Hepatocyte (in vitro differentiated cells): ENCODE data around the gene ECHDC3. TPM values are rescaled to one million over a fixed set of nuclear protein-coding genes. Genes with fewer than 3 reads are reported as not detected.

Experiments used
- DNase-seq: peaks from one replicate; pipeline ENCODE4 v3.0.0-alpha.2; 2016; ENCODE audit warnings: low spot score
- H2AFZ ChIP-seq: fragments of 200-600 bp; sonication (generic); 2 replicates; pipeline ENCODE4 v1.6.0; 2016; ENCODE audit warnings: antibody characterized with exemption, mild to moderate bottlenecking
- H3K27ac ChIP-seq: fragments of 200-600 bp; sonication (generic); 2 replicates; pipeline ENCODE4 v1.5.1; 2016; ENCODE audit warnings: mild to moderate bottlenecking
- H3K27me3 ChIP-seq: fragments of 200-600 bp; sonication (generic); 2 replicates; pipeline ENCODE4 v1.6.1; 2016
- H3K36me3 ChIP-seq: fragments of 200-600 bp; sonication (generic); replicated peaks from 2 replicates; pipeline ENCODE4 v1.5.1; 2016; ENCODE audit warnings: low read depth; ENCODE audit not compliant: insufficient read depth
- H3K4me1 ChIP-seq: fragments of 200-600 bp; sonication (generic); 2 replicates; pipeline ENCODE4 v1.5.1; 2016; ENCODE audit warnings: mild to moderate bottlenecking, moderate library complexity; ENCODE audit not compliant: insufficient read depth
- H3K4me2 ChIP-seq: fragments of 200-600 bp; sonication (generic); 2 replicates; pipeline ENCODE4 v1.6.0; 2016
- H3K4me3 ChIP-seq: fragments of 200-600 bp; sonication (generic); 2 replicates; pipeline ENCODE4 v1.5.1; 2016; ENCODE audit warnings: mild to moderate bottlenecking
- H3K79me2 ChIP-seq: fragments of 200-600 bp; sonication (generic); 2 replicates; pipeline ENCODE4 v1.6.0; 2017; ENCODE audit warnings: mild to moderate bottlenecking
- H3K9me2 ChIP-seq: fragments of 200-600 bp; sonication (generic); replicated peaks from 2 replicates; pipeline ENCODE4 v1.6.0; 2017; ENCODE audit warnings: mild to moderate bottlenecking; ENCODE audit not compliant: insufficient read depth
- H3K9me3 ChIP-seq: fragments of 200-600 bp; sonication (generic); 2 replicates; pipeline ENCODE4 v1.5.1; 2016; ENCODE audit warnings: low read depth, mild to moderate bottlenecking
- H4K20me1 ChIP-seq: fragments of 200-600 bp; sonication (generic); 2 replicates; pipeline ENCODE4 v1.6.0; 2016; ENCODE audit warnings: mild to moderate bottlenecking; ENCODE audit not compliant: insufficient read depth, poor library complexity, severe bottlenecking
- EZH2 ChIP-seq: fragments of 200-600 bp; sonication (generic); IDR thresholded peaks from 2 replicates; pipeline ENCODE4 v1.6.1; 2016; ENCODE audit warnings: antibody characterized with exemption, mild to moderate bottlenecking, borderline replicate concordance
- EZH2phosphoT487 ChIP-seq: fragments of 200-600 bp; sonication (generic); IDR thresholded peaks from one replicate; pipeline ENCODE4 v1.6.1; 2018; ENCODE audit warnings: antibody characterized with exemption, mild to moderate bottlenecking, low read depth, moderate library complexity; ENCODE audit not compliant: unreplicated experiment, severe bottlenecking
- WGBS: methylation state at CpG from one replicate; pipeline ENCODE4 v1.1.6; 2016; ENCODE audit warnings: low lambda C conversion rate; ENCODE audit errors: missing lambda C conversion rate; 5-methylcytosine and 5-hydroxymethylcytosine counted together
- polyA plus RNA-seq: library from polyadenylated mRNA; unstranded; fragments of >200 nt; fragmentation: Nextera tagmentation; extraction: Ambion mirVana; gene quantifications from 2 replicates; pipeline ENCODE4 v1.2.1, GENCODE V29; 2016
- total RNA-seq: library from RNA; depleted of rRNA; stranded (reverse); fragments of >200 nt; gene quantifications from 2 replicates; pipeline ENCODE4 v1.2.3, GENCODE V29; 2014
- TF ChIP-seq, protein P1 (sequence below): fragments of 200-600 bp; sonication (generic); IDR thresholded peaks from 2 replicates; pipeline ENCODE4 v1.5.1; 2016; ENCODE audit warnings: antibody characterized with exemption, mild to moderate bottlenecking; ENCODE audit not compliant: poor library complexity

ECHDC3 gene
- total and polyA plus RNA-seq, 2 experiments from 2014 or later = 13.2 to 14.8 TPM

- Histone ChIP-seq H3K4me1 (peaks cover 11% of the 10 kb centered on the region), H3K9me3 (no peaks in the 10 kb centered on the region), H3K36me3 (no peaks in the 10 kb centered on the region), H3K4me3 (no peak overlapping the region), H4K20me1 (no peaks in the 10 kb centered on the region), H3K27me3 (no peaks in the 10 kb centered on the region), H3K4me2 (peak overlapping the region; percentile 46), H3K27ac (peak overlapping the region; percentile 97), H3K9me2 (no peaks in the 10 kb centered on the region), H2AFZ (peak overlapping the region; percentile 5), H3K79me2 (no peaks in the 10 kb centered on the region)
- peak; percentile 65 for DNase-seq
- 63% methylated on average over 12 of the region's 12 CpGs for whole genome bisulfite sequencing
- no peak for TF ChIP-seq EZH2
- TF ChIP-seq, protein P1, sequence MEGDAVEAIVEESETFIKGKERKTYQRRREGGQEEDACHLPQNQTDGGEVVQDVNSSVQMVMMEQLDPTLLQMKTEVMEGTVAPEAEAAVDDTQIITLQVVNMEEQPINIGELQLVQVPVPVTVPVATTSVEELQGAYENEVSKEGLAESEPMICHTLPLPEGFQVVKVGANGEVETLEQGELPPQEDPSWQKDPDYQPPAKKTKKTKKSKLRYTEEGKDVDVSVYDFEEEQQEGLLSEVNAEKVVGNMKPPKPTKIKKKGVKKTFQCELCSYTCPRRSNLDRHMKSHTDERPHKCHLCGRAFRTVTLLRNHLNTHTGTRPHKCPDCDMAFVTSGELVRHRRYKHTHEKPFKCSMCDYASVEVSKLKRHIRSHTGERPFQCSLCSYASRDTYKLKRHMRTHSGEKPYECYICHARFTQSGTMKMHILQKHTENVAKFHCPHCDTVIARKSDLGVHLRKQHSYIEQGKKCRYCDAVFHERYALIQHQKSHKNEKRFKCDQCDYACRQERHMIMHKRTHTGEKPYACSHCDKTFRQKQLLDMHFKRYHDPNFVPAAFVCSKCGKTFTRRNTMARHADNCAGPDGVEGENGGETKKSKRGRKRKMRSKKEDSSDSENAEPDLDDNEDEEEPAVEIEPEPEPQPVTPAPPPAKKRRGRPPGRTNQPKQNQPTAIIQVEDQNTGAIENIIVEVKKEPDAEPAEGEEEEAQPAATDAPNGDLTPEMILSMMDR = no peak
- TF ChIP-seq EZH2phosphoT487 = no peak
Measured at GRCh38 chr10:11793762-11794479, 51.7 kb downstream of the ECHDC3 start.

- peaks cover 11% of the 10 kb centered on the region for H3K4me1 ChIP-seq
- H3K4me2 ChIP-seq = peak overlapping the region; percentile 46
- no peak overlapping the region for H2AFZ ChIP-seq
- H3K79me2 ChIP-seq = no peaks in the 10 kb centered on the region
- no peaks in the 10 kb centered on the region for H3K9me3 ChIP-seq
- H3K27me3 ChIP-seq = no peaks in the 10 kb centered on the region
- no peaks in the 10 kb centered on the region for H4K20me1 ChIP-seq
- no peaks in the 10 kb centered on the region for H3K36me3 ChIP-seq
- 76% methylated on average over 5 of the region's 5 CpGs for WGBS
- peak; percentile 55 for DNase-seq
- no peaks in the 10 kb centered on the region for H3K9me2 ChIP-seq
- TF ChIP-seq EZH2 = no peak
- no peak for TF ChIP-seq EZH2phosphoT487
- TF ChIP-seq, protein P1 = no peak
- H3K27ac ChIP-seq = peak overlapping the region; percentile 97
- H3K4me3 ChIP-seq = no peak overlapping the region
Measured at GRCh38 chr10:11794566-11794965, 52.4 kb downstream of the ECHDC3 start.

DNA sequence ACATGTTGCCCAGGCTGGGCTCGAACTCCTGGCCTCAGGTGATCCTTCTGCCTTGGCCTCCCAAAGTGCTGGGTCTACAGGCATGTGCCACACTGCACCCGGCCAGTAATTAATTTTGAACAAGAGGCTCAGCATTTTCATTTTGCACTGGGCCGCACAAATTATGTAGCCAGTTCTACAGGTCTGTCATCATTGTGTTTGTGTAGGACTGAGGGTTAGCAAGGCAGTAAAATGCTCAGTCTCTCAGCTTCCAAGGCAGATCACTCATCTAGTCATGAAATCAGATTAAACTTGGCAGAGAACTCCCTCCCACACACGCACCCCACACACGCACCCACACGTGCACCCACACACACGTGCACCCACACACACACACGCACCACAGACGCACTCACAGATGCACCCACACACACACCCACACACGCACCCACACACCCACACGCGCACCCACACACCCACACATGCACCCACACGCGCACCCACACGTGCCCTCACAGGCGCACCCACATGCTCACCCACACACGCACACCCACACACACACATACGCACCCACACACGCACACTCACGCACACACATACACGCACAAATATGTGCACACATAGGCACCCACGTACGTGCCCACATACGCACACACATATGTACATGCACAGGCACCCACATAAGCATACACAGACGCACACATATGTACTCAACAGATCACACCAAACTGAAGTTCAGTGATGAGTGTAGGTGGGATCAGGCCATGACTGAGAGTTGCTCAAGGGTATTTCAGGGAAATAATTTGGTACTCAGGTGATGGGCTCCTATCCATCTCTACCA is 53.1 kb downstream of the ECHDC3 start:
- 95% methylated on average over 25 of the region's 25 CpGs for WGBS
- H4K20me1 ChIP-seq = no peaks in the 10 kb centered on the region
- H3K4me2 ChIP-seq = no peak overlapping the region
- no peak overlapping the region for H3K4me3 ChIP-seq
- peak overlapping the region; percentile 97 for H3K27ac ChIP-seq
- no peak for DNase-seq
- TF ChIP-seq EZH2phosphoT487 (no peak), EZH2 (no peak)
- TF ChIP-seq, protein P1 = no peak
- no peak overlapping the region for H2AFZ ChIP-seq
- H3K9me2 ChIP-seq = no peaks in the 10 kb centered on the region
- peaks cover 11% of the 10 kb centered on the region for H3K4me1 ChIP-seq
- no peaks in the 10 kb centered on the region for H3K36me3 ChIP-seq
- no peaks in the 10 kb centered on the region for H3K79me2 ChIP-seq
- H3K9me3 ChIP-seq = no peaks in the 10 kb centered on the region
- no peaks in the 10 kb centered on the region for H3K27me3 ChIP-seq
